ENCODE results near the gene FXYD2.
"Not testable (repeated sequence)": the region's sequence is repeated elsewhere in the genome, so short reads cannot be mapped to it uniquely, and the experiment has no call there.

FXYD2 gene

GRCh38 chr11:117820516-117820915 is 4.0 kb downstream of the FXYD2 start:
- no peak for DNase-seq (ENCODE audit: low read depth)

GRCh38 chr11:117820071-117820470 is 4.5 kb downstream of the FXYD2 start:
- DNase-seq (ENCODE audit: low read depth), result no peak

GRCh38 chr11:117819096-117820040 is 5.2 kb downstream of the FXYD2 start:
- DNase-seq (ENCODE audit: low read depth), result peak; percentile 29

GRCh38 chr11:117818041-117818873 is 6.3 kb downstream of the FXYD2 start:
- no peak for DNase-seq (ENCODE audit: low read depth)

GRCh38 chr11:117817368-117818040 is 7.0 kb downstream of the FXYD2 start:
- peak; percentile 50 for DNase-seq (ENCODE audit: low read depth)

GRCh38 chr11:117816846-117817367 is 7.6 kb downstream of the FXYD2 start:
- no peak for DNase-seq (ENCODE audit: low read depth)

GRCh38 chr11:117816151-117816741 is 8.3 kb downstream of the FXYD2 start:
- no peak for DNase-seq (ENCODE audit: low read depth)

GRCh38 chr11:117815262-117815803 is 9.2 kb downstream of the FXYD2 start:
- DNase-seq (ENCODE audit: low read depth), result no peak

- no peak for DNase-seq (ENCODE audit: low read depth)
These were observed 9.7 kb downstream of the FXYD2 start for GRCh38 chr11:117814766-117815261.

GRCh38 chr11:117814204-117814765 is 10.3 kb downstream of the FXYD2 start:
- DNase-seq (ENCODE audit: low read depth), result no peak

- DNase-seq (ENCODE audit: low read depth), result not testable (repeated sequence)
These were observed 14.5 kb downstream of the FXYD2 start for GRCh38 chr11:117810056-117810451.

- no peak for DNase-seq (ENCODE audit: low read depth)
These were observed 15.1 kb downstream of the FXYD2 start for GRCh38 chr11:117809236-117810055.

GRCh38 chr11:117808784-117809183 is 15.8 kb downstream of the FXYD2 start:
- DNase-seq (ENCODE audit: low read depth), result no peak

GRCh38 chr11:117807482-117808327 is 16.8 kb downstream of the FXYD2 start:
- peak; percentile 23 for DNase-seq (ENCODE audit: low read depth)

- DNase-seq (ENCODE audit: low read depth), result no peak
These were observed 17.7 kb downstream of the FXYD2 start for GRCh38 chr11:117806846-117807245.

GRCh38 chr11:117805045-117805444 is 19.5 kb downstream of the FXYD2 start:
- no peak for DNase-seq (ENCODE audit: low read depth)

- DNase-seq (ENCODE audit: low read depth), result no peak
These were observed 20.6 kb downstream of the FXYD2 start for GRCh38 chr11:117803896-117804295.

GRCh38 chr11:117799634-117800033 is 24.9 kb downstream of the FXYD2 start:
- DNase-seq (ENCODE audit: low read depth), result no peak

All from fibroblast of the conjunctiva (primary cell).